ENCODE measurements around the gene GLIPR2. TPM values are rescaled to one million over a fixed set of nuclear protein-coding genes. Genes with fewer than 3 reads are reported as not detected.

GLIPR2 gene
- total RNA-seq, 2 donors from 2014 or later = 32.5 to 51.4 TPM

DNA sequence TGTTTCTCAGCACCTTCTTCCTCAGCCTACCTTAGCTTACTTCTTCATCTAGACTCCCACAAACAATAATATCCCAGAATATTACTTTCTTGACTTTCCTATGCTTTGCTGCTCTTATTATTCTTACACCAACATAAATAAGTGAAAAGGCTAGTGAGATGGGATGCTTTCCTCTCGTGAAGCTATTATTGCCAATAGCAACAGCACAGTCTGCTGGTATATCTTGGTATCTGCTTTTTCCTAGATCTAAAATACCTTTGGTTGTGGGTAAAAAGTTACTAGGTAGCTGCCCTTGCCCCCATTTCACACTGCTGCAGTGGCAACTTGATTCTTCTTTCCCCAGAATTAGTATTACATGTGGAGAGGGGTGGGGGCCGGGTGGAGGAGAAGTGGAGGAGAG, 26.1 kb upstream of the GLIPR2 start:
- Mint-ChIP-seq H3K27ac (no peak overlapping the region), H3K36me3 (ENCODE audit: low read depth) (peaks cover 2% of the 10 kb centered on the region), H3K27me3 (no peaks in the 10 kb centered on the region), H3K4me3 (no peak overlapping the region), H3K4me1 (peaks cover 2% of the 10 kb centered on the region)
- DNase-seq (no peak), ATAC-seq (no peak)
- no peaks in the 10 kb centered on the region for H3K9me3 ChIP-seq (ENCODE audit: control insufficient read depth, low read length, poor library complexity, severe bottlenecking)

GRCh38 chr9:36112516-36112915, 24.0 kb upstream of the GLIPR2 start:
- Mint-ChIP-seq H3K27ac (no peak overlapping the region), H3K27me3 (no peaks in the 10 kb centered on the region), H3K4me3 (no peak overlapping the region), H3K4me1 (peaks cover 2% of the 10 kb centered on the region), H3K36me3 (ENCODE audit: low read depth) (peaks cover 2% of the 10 kb centered on the region)
- no peaks in the 10 kb centered on the region for H3K9me3 ChIP-seq (ENCODE audit: control insufficient read depth, low read length, poor library complexity, severe bottlenecking)
- DNase-seq (no peak), ATAC-seq (no peak)

DNA sequence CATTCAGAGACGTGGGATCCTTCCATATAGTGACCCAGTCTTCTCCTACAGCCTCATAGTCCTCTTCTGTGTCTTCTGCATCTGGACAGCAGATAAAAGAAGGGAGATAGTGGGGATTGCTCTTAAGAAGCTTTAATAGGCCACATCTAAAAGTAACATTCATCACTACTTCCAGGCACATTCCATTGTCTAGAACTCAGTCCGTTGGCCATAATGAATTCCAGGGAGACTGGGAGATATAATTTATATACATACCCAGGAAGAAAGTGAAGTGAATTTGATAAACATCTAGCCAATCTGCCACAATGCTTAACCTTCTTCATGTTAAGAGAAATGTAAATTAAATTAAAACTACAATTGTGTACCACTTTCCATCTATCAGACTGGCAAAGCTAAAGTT, 22.5 kb upstream of the GLIPR2 start:
- no peaks in the 10 kb centered on the region for H3K9me3 ChIP-seq (ENCODE audit: control insufficient read depth, low read length, poor library complexity, severe bottlenecking)
- Mint-ChIP-seq H3K4me3 (no peak overlapping the region), H3K27ac (no peak overlapping the region), H3K27me3 (no peaks in the 10 kb centered on the region), H3K4me1 (peaks cover 2% of the 10 kb centered on the region), H3K36me3 (ENCODE audit: low read depth) (peaks cover 5% of the 10 kb centered on the region)
- DNase-seq = no peak
- no peak for ATAC-seq

- no peak overlapping the region for H3K4me3 Mint-ChIP-seq
- H3K27ac Mint-ChIP-seq = no peak overlapping the region
- H3K9me3 ChIP-seq (ENCODE audit: control insufficient read depth, low read length, poor library complexity, severe bottlenecking) = no peaks in the 10 kb centered on the region
- ATAC-seq (no peak), DNase-seq (no peak)
- no peaks in the 10 kb centered on the region for H3K27me3 Mint-ChIP-seq
- peaks cover 4% of the 10 kb centered on the region for H3K4me1 Mint-ChIP-seq
- H3K36me3 Mint-ChIP-seq (ENCODE audit: low read depth) = peaks cover 7% of the 10 kb centered on the region
Observed at GRCh38 chr9:36116593-36116992, 19.9 kb upstream of the GLIPR2 start.

GRCh38 chr9:36118201-36118600, 18.3 kb upstream of the GLIPR2 start:
- H3K9me3 ChIP-seq (ENCODE audit: control insufficient read depth, low read length, poor library complexity, severe bottlenecking) = no peaks in the 10 kb centered on the region
- H3K27ac Mint-ChIP-seq = no peak overlapping the region
- DNase-seq (no peak), ATAC-seq (no peak)
- H3K4me3 Mint-ChIP-seq = no peak overlapping the region
- H3K36me3 Mint-ChIP-seq (ENCODE audit: low read depth) = peaks cover 8% of the 10 kb centered on the region
- no peaks in the 10 kb centered on the region for H3K27me3 Mint-ChIP-seq
- peaks cover 6% of the 10 kb centered on the region for H3K4me1 Mint-ChIP-seq

DNA sequence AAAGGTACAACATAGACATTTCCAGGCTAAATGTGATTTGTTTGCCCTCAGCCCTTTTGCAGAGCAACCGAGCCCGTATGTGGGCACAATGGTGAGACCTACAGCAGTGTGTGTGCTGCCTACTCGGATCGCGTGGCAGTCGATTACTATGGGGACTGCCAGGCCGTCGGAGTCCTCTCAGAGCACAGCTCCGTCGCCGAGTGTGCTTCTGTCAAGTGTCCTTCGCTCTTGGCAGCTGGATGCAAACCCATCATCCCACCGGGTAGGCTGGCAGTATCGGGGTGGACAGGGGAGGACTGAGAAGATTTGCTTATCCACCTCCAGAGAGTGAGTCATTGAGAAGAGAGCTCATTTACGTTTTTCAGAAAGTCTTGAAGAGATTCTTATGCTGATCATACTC, 17.8 kb upstream of the GLIPR2 start:
- no peak overlapping the region for H3K4me3 Mint-ChIP-seq
- DNase-seq = no peak
- ATAC-seq = no peak
- peaks cover 4% of the 10 kb centered on the region for H3K4me1 Mint-ChIP-seq
- no peaks in the 10 kb centered on the region for H3K9me3 ChIP-seq (ENCODE audit: control insufficient read depth, low read length, poor library complexity, severe bottlenecking)
- H3K27ac Mint-ChIP-seq = no peak overlapping the region
- H3K36me3 Mint-ChIP-seq (ENCODE audit: low read depth) = peaks cover 8% of the 10 kb centered on the region
- no peaks in the 10 kb centered on the region for H3K27me3 Mint-ChIP-seq

GRCh38 chr9:36119476-36119875, 17.1 kb upstream of the GLIPR2 start:
- Mint-ChIP-seq H3K4me1 (peaks cover 4% of the 10 kb centered on the region), H3K4me3 (no peak overlapping the region), H3K27me3 (no peaks in the 10 kb centered on the region), H3K27ac (no peak overlapping the region), H3K36me3 (ENCODE audit: low read depth) (peaks cover 8% of the 10 kb centered on the region)
- H3K9me3 ChIP-seq (ENCODE audit: control insufficient read depth, low read length, poor library complexity, severe bottlenecking) = no peaks in the 10 kb centered on the region
- no peak for ATAC-seq
- DNase-seq = no peak

DNA sequence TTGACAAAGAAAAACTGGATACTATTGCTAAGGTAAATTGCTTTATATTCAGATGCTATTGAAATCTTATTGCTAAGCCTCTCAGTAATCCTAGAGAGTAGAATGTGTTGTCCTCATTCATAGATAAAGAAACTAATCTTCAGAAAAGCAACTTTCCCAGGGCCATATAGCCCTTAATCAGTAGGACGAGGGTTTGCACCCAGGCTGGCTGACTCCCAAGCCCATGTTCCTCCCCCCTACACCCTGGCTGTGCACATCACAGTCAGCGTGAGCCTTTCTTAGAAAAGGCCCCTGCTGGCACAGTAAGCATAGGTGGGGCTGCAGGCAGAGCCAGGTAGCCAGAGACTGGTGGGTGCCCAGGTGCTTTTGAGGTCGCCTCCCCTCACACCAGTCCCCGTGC, 15.8 kb upstream of the GLIPR2 start:
- ATAC-seq = no peak
- Mint-ChIP-seq H3K4me1 (peaks cover 10% of the 10 kb centered on the region), H3K27me3 (no peaks in the 10 kb centered on the region), H3K4me3 (no peak overlapping the region), H3K27ac (peak overlapping the region; percentile 73), H3K36me3 (ENCODE audit: low read depth) (peaks cover 8% of the 10 kb centered on the region)
- DNase-seq = no peak
- H3K9me3 ChIP-seq (ENCODE audit: control insufficient read depth, low read length, poor library complexity, severe bottlenecking) = no peaks in the 10 kb centered on the region

GRCh38 chr9:36121971-36122370, 14.6 kb upstream of the GLIPR2 start:
- DNase-seq (no peak), ATAC-seq (no peak)
- H3K36me3 Mint-ChIP-seq (ENCODE audit: low read depth) = peaks cover 8% of the 10 kb centered on the region
- peaks cover 16% of the 10 kb centered on the region for H3K4me1 Mint-ChIP-seq
- no peaks in the 10 kb centered on the region for H3K27me3 Mint-ChIP-seq
- no peak overlapping the region for H3K4me3 Mint-ChIP-seq
- H3K27ac Mint-ChIP-seq = peak overlapping the region; percentile 73
- H3K9me3 ChIP-seq (ENCODE audit: control insufficient read depth, low read length, poor library complexity, severe bottlenecking) = no peaks in the 10 kb centered on the region

DNA sequence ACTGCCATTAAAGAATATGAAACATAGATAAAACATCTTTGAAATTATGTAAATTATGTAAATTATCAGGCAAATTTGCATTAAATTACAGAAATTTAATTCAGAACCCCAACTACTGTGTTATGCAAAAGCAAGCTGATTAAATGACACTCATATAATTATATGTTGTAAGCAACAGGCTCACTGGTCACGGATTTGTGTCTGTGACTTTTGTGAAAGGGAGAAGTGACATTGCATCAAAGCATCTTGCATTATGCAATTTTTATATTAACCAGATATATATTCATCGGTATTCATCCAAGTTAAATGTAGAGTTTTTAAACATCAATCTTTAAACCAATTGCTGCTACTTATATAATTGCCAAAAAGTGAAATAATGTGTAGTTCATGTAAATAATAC, 13.0 kb upstream of the GLIPR2 start:
- H3K9me3 ChIP-seq (ENCODE audit: control insufficient read depth, low read length, poor library complexity, severe bottlenecking) = no peaks in the 10 kb centered on the region
- no peak overlapping the region for H3K4me3 Mint-ChIP-seq
- H3K27me3 Mint-ChIP-seq = no peaks in the 10 kb centered on the region
- H3K4me1 Mint-ChIP-seq = peaks cover 27% of the 10 kb centered on the region
- H3K36me3 Mint-ChIP-seq (ENCODE audit: low read depth) = peaks cover 4% of the 10 kb centered on the region
- H3K27ac Mint-ChIP-seq = no peak overlapping the region
- no peak for DNase-seq
- ATAC-seq = no peak

GRCh38 chr9:36125062-36125855, 11.3 kb upstream of the GLIPR2 start:
- no peaks in the 10 kb centered on the region for H3K9me3 ChIP-seq (ENCODE audit: control insufficient read depth, low read length, poor library complexity, severe bottlenecking)
- Mint-ChIP-seq H3K36me3 (ENCODE audit: low read depth) (peaks cover 4% of the 10 kb centered on the region), H3K27ac (no peak overlapping the region), H3K27me3 (no peaks in the 10 kb centered on the region), H3K4me3 (no peak overlapping the region), H3K4me1 (peaks cover 27% of the 10 kb centered on the region)
- DNase-seq (no peak), ATAC-seq (no peak)

- H3K4me1 Mint-ChIP-seq = peaks cover 27% of the 10 kb centered on the region
- ATAC-seq (no peak), DNase-seq (no peak)
- no peak overlapping the region for H3K4me3 Mint-ChIP-seq
- H3K27ac Mint-ChIP-seq = peak overlapping the region; percentile 37
- H3K9me3 ChIP-seq (ENCODE audit: control insufficient read depth, low read length, poor library complexity, severe bottlenecking) = no peaks in the 10 kb centered on the region
- no peaks in the 10 kb centered on the region for H3K27me3 Mint-ChIP-seq
- H3K36me3 Mint-ChIP-seq (ENCODE audit: low read depth) = peaks cover 4% of the 10 kb centered on the region
Observed at GRCh38 chr9:36126016-36126730, 10.4 kb upstream of the GLIPR2 start.

DNA sequence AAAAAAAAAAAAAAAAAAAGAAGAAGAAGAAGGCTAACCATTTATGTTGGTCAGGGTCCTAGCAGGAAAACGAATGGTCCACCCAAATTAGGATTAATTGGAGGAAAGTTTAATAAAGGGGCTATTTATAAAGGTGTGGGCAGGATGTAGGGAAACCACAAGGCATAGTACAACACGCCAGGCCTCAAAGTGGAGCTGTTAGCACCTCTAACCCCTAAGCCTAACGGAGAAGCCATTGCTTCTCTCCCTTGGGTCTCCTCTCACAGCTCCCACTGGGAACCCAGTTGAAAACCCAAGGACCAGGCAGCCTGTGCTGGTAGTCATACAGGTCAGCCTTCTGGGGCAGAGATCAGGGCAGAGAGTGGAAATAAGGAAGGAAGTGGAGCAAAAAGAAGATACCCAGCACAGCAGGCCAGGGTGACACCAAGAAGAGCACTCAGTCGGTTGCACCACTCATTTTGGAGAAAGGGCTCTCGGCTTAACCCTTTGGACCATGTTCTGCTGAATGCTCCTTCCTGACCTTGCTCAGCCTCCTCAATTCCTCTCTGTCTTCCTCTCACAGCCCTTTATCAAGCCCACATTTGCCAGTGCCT, 8.8 kb upstream of the GLIPR2 start:
- DNase-seq = no peak
- H3K27ac Mint-ChIP-seq = peak overlapping the region; percentile 59
- H3K27me3 Mint-ChIP-seq = no peaks in the 10 kb centered on the region
- H3K4me3 Mint-ChIP-seq = no peak overlapping the region
- no peaks in the 10 kb centered on the region for H3K9me3 ChIP-seq (ENCODE audit: control insufficient read depth, low read length, poor library complexity, severe bottlenecking)
- peak; percentile 54 for ATAC-seq
- H3K4me1 Mint-ChIP-seq = peaks cover 22% of the 10 kb centered on the region
- H3K36me3 Mint-ChIP-seq (ENCODE audit: low read depth) = peaks cover 2% of the 10 kb centered on the region

Measured in T-helper 17 cell (primary cell).